ENCODE measurements around the gene SLC16A1.

DNA sequence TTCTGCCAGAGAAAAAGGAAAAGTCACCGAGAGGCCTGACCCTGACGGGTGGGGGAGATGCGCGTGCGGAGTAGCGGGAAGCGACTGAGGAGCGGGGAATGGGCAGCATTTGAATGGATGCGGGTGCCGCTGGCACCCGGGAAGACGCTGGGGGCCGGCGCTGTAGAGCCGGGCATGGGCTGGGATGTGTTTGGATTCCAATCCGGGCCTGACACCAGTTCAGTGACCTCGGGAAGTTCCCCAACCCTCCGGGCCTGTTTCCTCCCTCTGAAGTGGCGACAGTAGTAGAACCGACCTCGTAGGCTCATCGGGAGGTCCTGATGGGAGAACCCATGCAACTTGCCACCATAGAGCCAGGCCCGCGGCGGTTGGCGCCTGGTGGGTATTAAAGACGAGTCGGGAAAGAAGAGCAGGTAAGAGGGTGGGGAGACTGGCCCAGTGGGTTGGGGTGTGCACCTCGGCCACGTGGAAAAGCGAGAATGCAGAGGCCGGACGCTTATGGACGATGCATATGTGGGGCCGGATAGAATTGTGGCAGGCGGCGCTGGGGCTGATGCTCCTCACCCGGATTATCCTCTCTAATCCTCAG, 642 bp upstream of the SLC16A1 start:
- TF ChIP-seq POLR2A (IDR thresholded peaks at IDR 0.05; ENCODE audit: low read depth, low read length) (no peak), POLR2AphosphoS5 (IDR thresholded peaks at IDR 0.05; ENCODE audit: insufficient read depth, low read depth, low read length) (no peak), EZH2 (IDR thresholded peaks at IDR 0.05; ENCODE audit: borderline replicate concordance, low read depth, low read length, severe bottlenecking) (no peak), FOS (IDR thresholded peaks at IDR 0.05; ENCODE audit: borderline replicate concordance, insufficient read depth, low read length) (no peak), JUN (IDR thresholded peaks at IDR 0.05; ENCODE audit: borderline replicate concordance, insufficient read depth, insufficient read length, low read depth) (no peak)
- TF ChIP-seq, protein P1, sequence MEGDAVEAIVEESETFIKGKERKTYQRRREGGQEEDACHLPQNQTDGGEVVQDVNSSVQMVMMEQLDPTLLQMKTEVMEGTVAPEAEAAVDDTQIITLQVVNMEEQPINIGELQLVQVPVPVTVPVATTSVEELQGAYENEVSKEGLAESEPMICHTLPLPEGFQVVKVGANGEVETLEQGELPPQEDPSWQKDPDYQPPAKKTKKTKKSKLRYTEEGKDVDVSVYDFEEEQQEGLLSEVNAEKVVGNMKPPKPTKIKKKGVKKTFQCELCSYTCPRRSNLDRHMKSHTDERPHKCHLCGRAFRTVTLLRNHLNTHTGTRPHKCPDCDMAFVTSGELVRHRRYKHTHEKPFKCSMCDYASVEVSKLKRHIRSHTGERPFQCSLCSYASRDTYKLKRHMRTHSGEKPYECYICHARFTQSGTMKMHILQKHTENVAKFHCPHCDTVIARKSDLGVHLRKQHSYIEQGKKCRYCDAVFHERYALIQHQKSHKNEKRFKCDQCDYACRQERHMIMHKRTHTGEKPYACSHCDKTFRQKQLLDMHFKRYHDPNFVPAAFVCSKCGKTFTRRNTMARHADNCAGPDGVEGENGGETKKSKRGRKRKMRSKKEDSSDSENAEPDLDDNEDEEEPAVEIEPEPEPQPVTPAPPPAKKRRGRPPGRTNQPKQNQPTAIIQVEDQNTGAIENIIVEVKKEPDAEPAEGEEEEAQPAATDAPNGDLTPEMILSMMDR (IDR thresholded peaks at IDR 0.05; ENCODE audit: extremely low read depth in 1 of 2, insufficient read depth in 1 of 2, low read depth in 1 of 2, low read length in 2 of 2): no peak
- TF ChIP-seq, protein P2, sequence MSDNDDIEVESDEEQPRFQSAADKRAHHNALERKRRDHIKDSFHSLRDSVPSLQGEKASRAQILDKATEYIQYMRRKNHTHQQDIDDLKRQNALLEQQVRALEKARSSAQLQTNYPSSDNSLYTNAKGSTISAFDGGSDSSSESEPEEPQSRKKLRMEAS (IDR thresholded peaks at IDR 0.05; ENCODE audit: insufficient read depth, insufficient read length): no peak

Measured in endothelial cell of umbilical vein (primary cell).